H9 (cell line): ENCODE results near the gene SNX33. TPM values are rescaled to one million over a fixed set of nuclear protein-coding genes. Genes with fewer than 3 reads are reported as not detected.
A peak's percentile ranks its signal among the peaks of the same experiment; 100 is the strongest.

Source experiments
- DNase-seq: peaks from one replicate; pipeline ENCODE4 v3.0.0-alpha.2; 2017
- H2AFZ ChIP-seq: one replicate; pipeline ENCODE4 v1.6.1; 2013; ENCODE audit warnings: mild to moderate bottlenecking, low read length, control low read depth, moderate library complexity
- H2AK5ac ChIP-seq: 2 replicates; pipeline ENCODE4 v1.6.1; 2013; ENCODE audit warnings: low read length, control low read depth, mixed read lengths; ENCODE audit not compliant: insufficient read length
- H2BK120ac ChIP-seq: one replicate; pipeline ENCODE4 v1.6.1; 2013; ENCODE audit warnings: low read depth, mild to moderate bottlenecking, low read length, control low read depth, inconsistent platforms; ENCODE audit not compliant: poor library complexity, severe bottlenecking
- H2BK12ac ChIP-seq: 2 replicates; pipeline ENCODE4 v1.6.1; 2013; ENCODE audit warnings: low read length, control low read depth, mixed read lengths, low read depth; ENCODE audit not compliant: insufficient read length
- H2BK15ac ChIP-seq: 2 replicates; pipeline ENCODE4 v1.6.1; 2013; ENCODE audit warnings: low read depth, low read length, control low read depth
- H2BK20ac ChIP-seq: one replicate; pipeline ENCODE4 v1.6.1; 2013; ENCODE audit warnings: low read depth, mild to moderate bottlenecking, low read length, control low read depth, inconsistent platforms; ENCODE audit not compliant: poor library complexity, severe bottlenecking
- H2BK5ac ChIP-seq: 2 replicates; pipeline ENCODE4 v1.6.1; 2013; ENCODE audit warnings: low read length, control low read depth, mixed read lengths; ENCODE audit not compliant: insufficient read length
- H3K14ac ChIP-seq: 2 replicates; pipeline ENCODE4 v1.6.1; 2013; ENCODE audit warnings: low read length, control low read depth; ENCODE audit not compliant: insufficient read depth
- H3K18ac ChIP-seq: 2 replicates; pipeline ENCODE4 v1.6.1; 2013; ENCODE audit warnings: low read depth, mild to moderate bottlenecking, mixed read lengths, low read length, control low read depth; ENCODE audit not compliant: insufficient read length
- H3K23ac ChIP-seq: 2 replicates; pipeline ENCODE4 v1.6.1; 2013; ENCODE audit warnings: low read length, control low read depth, mixed read lengths, low read depth; ENCODE audit not compliant: insufficient read length
- H3K23me2 ChIP-seq: 2 replicates; pipeline ENCODE4 v1.6.1; 2013; ENCODE audit warnings: low read depth, mild to moderate bottlenecking, mixed read lengths, low read length, control low read depth; ENCODE audit not compliant: insufficient read length, poor library complexity, severe bottlenecking
- H3K27ac ChIP-seq: 2 replicates; pipeline ENCODE4 v1.5.1; 2013; ENCODE audit warnings: low read length, control low read depth, mixed read lengths, low read depth; ENCODE audit not compliant: insufficient read length
- H3K27me3 ChIP-seq: 2 replicates; pipeline ENCODE4 v1.6.1; 2013; ENCODE audit warnings: low read length, control low read depth, inconsistent platforms; ENCODE audit not compliant: insufficient read depth
- H3K4ac ChIP-seq: 2 replicates; pipeline ENCODE4 v1.6.1; 2013; ENCODE audit warnings: low read depth, mild to moderate bottlenecking, control low read depth, inconsistent platforms, low read length, moderate library complexity
- H3K4me1 ChIP-seq: 2 replicates; pipeline ENCODE4 v1.6.1; 2013; ENCODE audit warnings: low read length, control low read depth, inconsistent platforms; ENCODE audit not compliant: insufficient read depth
- H3K4me2 ChIP-seq: 2 replicates; pipeline ENCODE4 v1.6.1; 2013; ENCODE audit warnings: low read length, control low read depth, mixed read lengths; ENCODE audit not compliant: insufficient read length, insufficient read depth
- H3K56ac ChIP-seq: 2 replicates; pipeline ENCODE4 v1.6.1; 2013; ENCODE audit warnings: low read depth, mild to moderate bottlenecking, mixed read lengths, low read length, control low read depth; ENCODE audit not compliant: insufficient read length
- H3K79me1 ChIP-seq: 2 replicates; pipeline ENCODE4 v1.6.1; 2013; ENCODE audit warnings: low read depth, mild to moderate bottlenecking, moderate library complexity, low read length, control low read depth, inconsistent platforms; ENCODE audit not compliant: insufficient read depth, poor library complexity, severe bottlenecking
- H3K79me2 ChIP-seq: 2 replicates; pipeline ENCODE4 v1.6.1; 2013; ENCODE audit warnings: low read length, control low read depth, inconsistent platforms; ENCODE audit not compliant: insufficient read depth
- H3K9ac ChIP-seq: 2 replicates; pipeline ENCODE4 v1.6.1; 2013; ENCODE audit warnings: low read length, control low read depth, mixed read lengths; ENCODE audit not compliant: insufficient read length; ENCODE audit errors: extremely low read depth
- H3K9me3 ChIP-seq: one replicate; pipeline ENCODE4 v1.6.1; 2013; ENCODE audit warnings: low read depth, low read length, inconsistent platforms; ENCODE audit not compliant: control insufficient read depth
- H3T11ph ChIP-seq: one replicate; pipeline ENCODE4 v1.6.1; 2013; ENCODE audit warnings: mild to moderate bottlenecking, low read length, control low read depth, inconsistent platforms
- H4K20me1 ChIP-seq: one replicate; pipeline ENCODE4 v1.6.1; 2013; ENCODE audit not compliant: control insufficient read depth, insufficient read length, insufficient read depth
- H4K5ac ChIP-seq: 2 replicates; pipeline ENCODE4 v1.6.1; 2013; ENCODE audit warnings: low read depth, mild to moderate bottlenecking, mixed read lengths, low read length, control low read depth; ENCODE audit not compliant: insufficient read length
- H4K8ac ChIP-seq: replicated peaks from 2 replicates; pipeline ENCODE4 v1.6.1; 2013; ENCODE audit warnings: low read length, control low read depth, mixed read lengths, low read depth; ENCODE audit not compliant: insufficient read length
- H4K91ac ChIP-seq: 2 replicates; pipeline ENCODE4 v1.6.1; 2013; ENCODE audit warnings: low read depth, mild to moderate bottlenecking, moderate library complexity, mixed read lengths, low read length, control low read depth; ENCODE audit not compliant: insufficient read length
- H3K27ac Mint-ChIP-seq, 3 experiments: 2 replicates in 2 of 3; 3 replicates in 1 of 3; pipeline ENCODE4 v1.8.0; 2020 to 2021; ENCODE audit warnings: mixed read lengths in 3 of 3, mild to moderate bottlenecking in 1 of 3, moderate library complexity in 1 of 3
- H3K27me3 Mint-ChIP-seq: 2 replicates; pipeline ENCODE4 v1.8.0; 2021; ENCODE audit warnings: low read depth, mild to moderate bottlenecking, moderate library complexity, mixed read lengths
- H3K36me3 Mint-ChIP-seq, 3 experiments: 2 replicates in 2 of 3; 3 replicates in 1 of 3; pipeline ENCODE4 v1.8.0; 2020 to 2021; ENCODE audit warnings: low read depth in 3 of 3, mixed read lengths in 3 of 3; ENCODE audit not compliant: insufficient read depth in 1 of 3
- H3K4me1 Mint-ChIP-seq, 2 experiments: 2 replicates each; pipeline ENCODE4 v1.8.0; 2020; ENCODE audit warnings: mixed read lengths in 2 of 2
- H3K4me3 Mint-ChIP-seq, 2 experiments: 2 replicates in 1 of 2; 3 replicates in 1 of 2; pipeline ENCODE4 v1.8.0; 2020 to 2021; ENCODE audit warnings: mild to moderate bottlenecking in 2 of 2, mixed read lengths in 2 of 2, moderate library complexity in 1 of 2
- H3K9me3 Mint-ChIP-seq, 2 experiments: 2 replicates in 1 of 2; 3 replicates in 1 of 2; pipeline ENCODE4 v1.8.0; 2020; ENCODE audit warnings: mild to moderate bottlenecking in 2 of 2, mixed read lengths in 2 of 2, moderate library complexity in 1 of 2
- WGBS: extraction: QIAGEN DNeasy Blood & Tissue Kit; methylation state at CpG from one replicate; pipeline ENCODE4 v1.1.7; 2013; ENCODE audit warnings: missing lambda C conversion rate, low lambda C conversion rate, mixed read lengths; ENCODE audit not compliant: insufficient read length; ENCODE audit errors: extremely low coverage; 5-methylcytosine and 5-hydroxymethylcytosine counted together
- total RNA-seq: library from RNA; stranded (reverse); gene quantifications from 2 replicates; pipeline ENCODE4 v1.2.1, GENCODE V29; 2021
- TF ChIP-seq, protein P1 (sequence below): fragments of 200-600 bp; sonication (generic); conservative IDR thresholded peaks from 3 replicates; pipeline ENCODE4 v1.8.0; 2021; ENCODE audit warnings: antibody characterized with exemption, mild to moderate bottlenecking

SNX33 gene
- total RNA-seq, 1 experiment from 2014 or later = 17.7 TPM

DNA sequence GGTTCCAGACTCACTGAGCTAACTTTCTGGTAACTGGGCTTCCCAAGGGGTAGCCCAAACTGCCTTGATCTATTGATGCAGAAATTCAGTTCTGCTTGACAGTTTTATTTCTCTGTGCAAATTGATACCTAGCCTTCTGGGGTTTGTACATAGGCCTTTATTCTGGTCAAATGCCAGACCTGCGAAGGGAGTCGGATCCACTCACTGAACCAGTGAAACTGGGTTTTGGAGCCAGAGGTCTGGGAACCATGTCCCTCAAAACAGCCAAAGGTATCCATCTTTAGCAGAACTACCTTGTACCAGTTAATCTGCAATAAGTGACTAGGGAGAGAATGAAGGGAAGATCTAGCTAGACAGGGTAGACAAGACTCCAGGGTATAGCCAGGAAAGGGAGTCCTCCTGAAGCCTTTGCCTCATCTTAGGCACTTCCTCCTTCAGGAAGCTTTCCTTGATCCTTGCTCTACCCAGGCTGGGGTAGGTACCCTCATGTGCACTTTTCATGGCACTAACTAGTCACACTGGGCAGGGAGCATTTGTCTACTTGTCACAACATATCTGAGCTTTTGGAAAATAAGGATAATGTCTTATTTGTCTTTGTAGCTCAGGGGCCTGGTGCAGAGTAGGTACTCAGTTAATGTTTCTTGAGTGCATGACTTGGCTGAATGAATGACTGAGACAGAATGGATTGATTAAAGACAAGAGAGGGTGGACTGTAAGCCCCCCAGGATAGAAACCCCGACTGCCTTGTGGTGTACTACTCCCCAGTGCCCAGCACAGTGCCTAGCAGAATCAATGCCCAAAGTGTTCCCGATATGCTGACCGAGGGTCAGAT, 1.4 kb upstream of the SNX33 start:
- Histone ChIP-seq H2AK5ac (no peak overlapping the region), H3K56ac (no peak overlapping the region), H3T11ph (no peak overlapping the region), H3K4ac (no peak overlapping the region), H4K5ac (no peak overlapping the region), H3K27ac (no peak overlapping the region), H3K9me3 (no peaks in the 10 kb centered on the region), H4K91ac (no peak overlapping the region), H2BK20ac (no peak overlapping the region), H3K4me1 (peaks cover 3% of the 10 kb centered on the region; the same call in 1 of the 2 replicates), H3K18ac (no peak overlapping the region), H2BK120ac (no peak overlapping the region), H3K27me3 (peaks cover 4% of the 10 kb centered on the region; the same call in 1 of the 2 replicates), H3K23ac (no peak overlapping the region), H2BK15ac (no peak overlapping the region), H2BK5ac (no peak overlapping the region), H2BK12ac (no peak overlapping the region), H3K23me2 (peaks cover 17% of the 10 kb centered on the region), H4K20me1 (no peaks in the 10 kb centered on the region), H3K79me2 (peaks cover 9% of the 10 kb centered on the region; the same call in 1 of the 2 replicates), H2AFZ (no peak overlapping the region), H4K8ac (no peak overlapping the region), H3K4me2 (peak overlapping the region; percentile 86), H3K14ac (no peak overlapping the region), H3K9ac (peak overlapping the region; percentile 36), H3K79me1 (no peaks in the 10 kb centered on the region)
- H3K4me3 Mint-ChIP-seq = peak overlapping the region; percentile 88 to 93
- TF ChIP-seq, protein P1, sequence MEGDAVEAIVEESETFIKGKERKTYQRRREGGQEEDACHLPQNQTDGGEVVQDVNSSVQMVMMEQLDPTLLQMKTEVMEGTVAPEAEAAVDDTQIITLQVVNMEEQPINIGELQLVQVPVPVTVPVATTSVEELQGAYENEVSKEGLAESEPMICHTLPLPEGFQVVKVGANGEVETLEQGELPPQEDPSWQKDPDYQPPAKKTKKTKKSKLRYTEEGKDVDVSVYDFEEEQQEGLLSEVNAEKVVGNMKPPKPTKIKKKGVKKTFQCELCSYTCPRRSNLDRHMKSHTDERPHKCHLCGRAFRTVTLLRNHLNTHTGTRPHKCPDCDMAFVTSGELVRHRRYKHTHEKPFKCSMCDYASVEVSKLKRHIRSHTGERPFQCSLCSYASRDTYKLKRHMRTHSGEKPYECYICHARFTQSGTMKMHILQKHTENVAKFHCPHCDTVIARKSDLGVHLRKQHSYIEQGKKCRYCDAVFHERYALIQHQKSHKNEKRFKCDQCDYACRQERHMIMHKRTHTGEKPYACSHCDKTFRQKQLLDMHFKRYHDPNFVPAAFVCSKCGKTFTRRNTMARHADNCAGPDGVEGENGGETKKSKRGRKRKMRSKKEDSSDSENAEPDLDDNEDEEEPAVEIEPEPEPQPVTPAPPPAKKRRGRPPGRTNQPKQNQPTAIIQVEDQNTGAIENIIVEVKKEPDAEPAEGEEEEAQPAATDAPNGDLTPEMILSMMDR = no peak
- H3K36me3 Mint-ChIP-seq = peaks cover 10 to 25% (median 25%) of the 10 kb centered on the region in 3 experiments
- H3K27me3 Mint-ChIP-seq = peaks cover 23% of the 10 kb centered on the region
- no peak for DNase-seq
- peaks cover 38 to 39% of the 10 kb centered on the region in 2 experiments for H3K4me1 Mint-ChIP-seq
- no peaks in the 10 kb centered on the region for H3K9me3 Mint-ChIP-seq
- WGBS = no CpG with 5 or more reads among the region's 5 CpGs
- no peak overlapping the region; a peak in 1 of 7 replicates for H3K27ac Mint-ChIP-seq
